IPS-NIHi7 (cell line): ENCODE measurements around the gene FBXO34.
"Not testable (repeated sequence)": the region's sequence is repeated elsewhere in the genome, so short reads cannot be mapped to it uniquely, and the experiment has no call there.

Experiments used
- DNase-seq: peaks from one replicate; pipeline ENCODE4 v3.0.0; 2012; ENCODE audit warnings: mixed read lengths; ENCODE audit errors: extremely low spot score

The FBXO34 gene

GRCh38 chr14:55306938-55307589 is 35.8 kb downstream of the FBXO34 start:
- no peak for DNase-seq

GRCh38 chr14:55309154-55309553 is 37.9 kb downstream of the FBXO34 start:
- DNase-seq = no peak

DNA sequence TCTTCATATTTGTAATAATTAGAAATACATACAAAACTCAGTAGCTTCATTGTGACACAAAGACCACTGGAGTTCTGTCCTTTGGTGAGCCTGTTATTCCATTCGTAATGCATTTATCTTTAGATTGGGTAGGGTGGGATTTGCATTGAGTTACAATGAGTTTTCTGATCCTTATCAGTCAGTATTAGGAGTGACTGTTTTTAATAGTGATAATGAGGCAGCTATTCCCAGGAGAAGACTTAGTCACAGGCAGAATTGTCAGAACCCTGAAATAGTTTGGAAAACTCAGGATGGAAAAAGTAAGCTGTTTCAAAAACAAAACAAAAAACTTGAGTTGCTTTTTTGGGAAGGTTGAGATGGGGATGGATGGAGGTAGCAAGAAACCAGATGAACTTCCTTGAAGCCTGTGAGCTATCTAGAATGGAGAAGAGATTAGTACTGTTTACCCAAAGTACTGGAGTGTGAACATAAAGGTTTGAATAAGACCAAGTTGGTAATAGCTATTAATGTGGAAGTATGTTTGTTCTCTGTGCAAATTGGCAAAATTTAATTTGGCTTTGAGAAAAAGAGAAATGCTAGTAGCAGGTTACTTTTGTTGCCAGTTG is 38.6 kb downstream of the FBXO34 start:
- DNase-seq = no peak

- not testable (repeated sequence) for DNase-seq
These were observed 41.3 kb downstream of the FBXO34 start for GRCh38 chr14:55312379-55313030.

DNA sequence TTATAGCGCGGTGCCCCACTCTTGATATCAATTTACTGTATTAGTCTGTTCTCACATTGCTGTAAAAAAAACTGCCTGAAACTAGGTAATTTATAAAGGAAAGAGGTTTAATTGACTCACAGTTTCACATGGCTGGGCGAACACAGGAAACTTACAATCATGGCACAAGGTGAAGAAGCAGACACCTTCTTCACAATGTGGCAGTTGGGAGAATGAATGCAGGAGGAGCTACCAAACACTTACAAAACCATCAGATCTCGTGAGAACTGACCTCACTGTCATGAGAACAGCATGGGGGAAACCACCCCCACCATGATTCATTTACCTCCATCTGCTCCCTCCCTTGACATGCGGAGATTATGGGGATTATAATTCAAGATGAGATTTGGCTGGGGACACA is 42.3 kb downstream of the FBXO34 start:
- DNase-seq = no peak

DNA sequence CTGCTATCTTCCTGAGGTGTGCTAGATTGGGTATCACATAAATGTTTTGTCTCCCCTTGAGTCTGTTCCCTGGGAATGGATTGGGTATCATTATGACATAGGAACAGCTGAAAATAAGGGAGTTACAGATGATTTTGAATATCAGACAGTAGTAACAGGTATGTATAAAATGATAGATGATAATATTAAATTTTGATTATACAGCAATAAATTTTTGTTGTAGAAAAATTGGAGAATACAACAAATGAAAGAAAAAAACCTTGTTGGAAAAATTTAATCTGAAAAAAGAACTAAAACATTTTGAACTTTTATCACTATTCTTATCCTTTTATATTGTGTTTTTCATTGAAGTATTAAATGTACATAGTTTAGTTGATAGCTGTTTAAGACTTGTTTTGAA is 43.2 kb downstream of the FBXO34 start:
- no peak for DNase-seq

DNA sequence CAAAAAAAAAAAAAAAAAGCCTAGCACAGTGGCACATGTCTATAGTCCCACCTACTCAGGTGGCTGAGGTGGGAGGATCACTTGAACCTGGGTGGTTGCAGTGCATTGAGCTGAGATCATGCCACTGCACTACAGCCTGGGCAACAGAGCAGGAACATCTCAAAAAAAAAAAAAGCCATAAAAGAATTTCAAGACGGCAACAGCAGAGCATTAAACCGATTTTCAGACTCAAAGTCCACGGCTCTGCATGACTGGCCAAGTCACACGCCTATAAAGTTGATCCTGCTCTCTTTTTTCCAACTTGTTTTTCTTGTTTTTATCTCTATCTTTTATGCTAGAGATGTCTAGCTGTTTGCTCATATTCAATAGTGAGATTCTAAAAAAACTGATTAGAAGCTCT is 45.3 kb downstream of the FBXO34 start:
- no peak for DNase-seq

GRCh38 chr14:55317542-55318306 is 46.5 kb downstream of the FBXO34 start:
- DNase-seq = no peak

GRCh38 chr14:55318694-55319093 is 47.5 kb downstream of the FBXO34 start:
- no peak for DNase-seq

GRCh38 chr14:55323910-55324309 is 52.7 kb downstream of the FBXO34 start:
- DNase-seq = no peak

DNA sequence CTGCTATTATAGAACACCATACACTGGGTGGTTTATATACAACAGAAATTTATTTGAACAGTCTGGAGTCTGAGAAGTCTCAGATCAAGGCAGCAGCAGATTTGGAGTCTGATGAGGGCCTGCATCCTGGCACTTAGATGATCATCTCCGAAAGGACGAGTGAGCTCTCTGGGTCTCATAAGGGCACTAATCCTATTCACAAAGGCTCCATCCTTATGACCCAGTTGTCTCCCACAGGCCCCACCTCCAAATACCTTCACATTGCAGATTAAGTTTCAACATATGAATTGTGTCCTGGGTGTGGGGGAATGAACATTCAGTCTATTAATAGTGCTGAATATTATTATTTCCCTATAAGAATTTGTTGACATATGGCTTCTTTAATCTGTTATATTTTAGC is 53.6 kb downstream of the FBXO34 start:
- DNase-seq = no peak

DNA sequence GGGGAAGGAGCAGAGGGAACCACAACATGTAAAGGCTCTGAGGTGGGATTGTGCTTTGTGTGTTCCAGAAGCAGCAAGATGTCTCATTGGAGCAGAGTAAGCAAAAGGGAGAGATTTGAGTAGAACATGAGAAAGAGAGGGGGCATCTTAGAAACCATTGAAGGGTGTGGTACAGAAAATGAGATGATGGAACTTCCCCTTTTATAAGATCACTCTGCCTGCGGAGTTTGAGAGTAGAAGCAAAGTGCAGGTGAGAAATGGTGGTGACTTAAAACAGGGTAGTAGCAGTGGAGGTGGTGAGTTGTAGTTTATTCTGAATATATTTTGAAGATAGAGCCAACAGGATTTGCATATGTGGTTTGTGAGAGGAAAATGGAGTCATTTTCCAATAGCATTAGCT is 56.0 kb downstream of the FBXO34 start:
- DNase-seq = no peak

DNA sequence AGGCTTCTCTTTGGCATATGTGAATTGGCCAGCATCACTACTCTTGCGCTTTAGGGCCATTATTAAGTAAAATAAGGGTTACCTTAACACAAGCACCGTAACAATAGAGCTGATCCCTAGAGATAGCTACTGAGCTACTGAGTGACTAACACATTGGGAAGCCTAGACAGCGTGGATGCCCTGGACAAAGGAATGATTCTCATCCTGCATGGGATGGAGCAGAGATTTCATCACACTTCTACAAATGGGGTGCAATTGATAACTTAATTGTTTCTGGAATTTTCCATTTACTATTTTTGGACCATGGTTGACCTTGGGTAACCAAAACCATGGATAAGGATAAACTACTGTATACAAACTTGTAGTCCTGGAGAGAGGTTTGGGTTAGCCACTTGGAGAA is 57.1 kb downstream of the FBXO34 start:
- DNase-seq = no peak

DNA sequence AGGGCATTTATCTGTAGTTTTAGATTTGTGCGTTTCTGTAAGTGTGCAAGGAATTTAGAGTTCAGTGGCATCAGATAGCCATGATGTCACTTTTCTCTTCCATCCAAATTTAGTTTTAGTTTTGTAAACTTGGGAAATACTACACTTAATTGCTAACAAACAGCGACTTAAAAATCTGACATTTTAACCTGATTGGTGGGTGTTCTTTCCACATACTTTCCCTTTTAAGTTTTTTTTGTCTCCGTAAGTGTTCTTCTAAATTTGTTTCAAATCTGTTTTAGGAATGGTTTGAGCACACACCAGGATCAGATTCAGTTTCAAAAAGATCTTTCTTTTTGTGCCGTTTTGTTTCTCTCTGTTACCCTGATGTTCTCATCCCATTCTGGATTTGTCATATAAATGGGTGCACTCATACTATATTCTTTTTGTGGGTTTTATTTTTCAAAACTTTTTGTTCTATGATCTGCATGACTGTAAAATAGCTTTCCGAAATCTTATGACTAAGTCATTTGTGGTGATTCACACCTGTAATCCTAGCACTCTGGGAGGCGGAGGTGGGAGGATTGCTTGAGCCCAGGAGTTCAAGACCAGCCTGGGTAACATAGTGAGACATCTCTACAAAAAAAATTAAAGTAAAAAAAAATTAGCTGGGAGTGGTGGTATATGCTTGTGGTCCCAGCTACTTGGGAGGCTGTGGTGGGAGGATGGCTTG is 58.9 kb downstream of the FBXO34 start:
- DNase-seq = no peak

DNA sequence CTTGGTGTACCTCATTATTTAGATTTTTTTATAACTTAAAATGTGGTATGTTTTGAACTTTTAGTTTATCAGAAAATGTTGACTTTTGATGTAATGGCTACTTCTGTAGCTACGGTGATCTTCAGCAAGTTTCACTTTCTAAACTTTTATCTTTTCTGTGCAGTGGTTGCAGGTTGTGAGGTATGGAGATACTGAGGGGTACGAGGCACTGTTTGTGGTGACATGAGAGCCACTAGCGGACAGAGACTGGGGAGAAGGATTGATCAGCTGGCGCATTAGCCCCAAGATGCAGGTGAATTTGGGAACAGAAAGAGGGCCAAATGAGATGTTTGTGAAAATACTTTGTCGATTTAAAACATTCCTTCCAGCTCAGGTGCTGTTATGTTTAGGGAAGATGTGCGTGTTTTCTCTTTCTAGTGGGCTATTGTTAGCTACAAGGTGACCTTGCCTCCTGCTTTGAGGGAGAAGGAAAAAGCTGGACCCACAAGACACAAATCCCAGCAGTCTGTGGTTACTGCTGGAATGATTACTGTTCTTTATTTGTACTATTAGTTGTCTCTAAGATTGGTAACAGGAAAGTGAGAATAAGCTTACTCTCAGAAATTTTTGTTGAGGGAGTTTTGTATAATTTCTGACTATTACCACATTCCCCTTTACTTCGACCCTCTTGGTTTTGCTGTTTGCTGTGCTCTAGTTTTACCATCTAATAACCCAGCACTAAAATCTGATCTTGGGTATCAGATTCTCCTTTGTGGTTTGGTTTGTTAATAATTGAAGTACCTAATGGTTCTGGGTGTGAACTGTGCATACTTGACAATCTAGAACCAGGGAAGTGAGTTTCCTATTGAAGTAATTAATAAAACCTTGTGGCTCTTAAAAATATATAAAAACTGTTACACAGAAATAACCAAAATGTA is 61.7 kb downstream of the FBXO34 start:
- DNase-seq = no peak

- DNase-seq = no peak
These were observed 62.7 kb downstream of the FBXO34 start for GRCh38 chr14:55333711-55334485.

DNA sequence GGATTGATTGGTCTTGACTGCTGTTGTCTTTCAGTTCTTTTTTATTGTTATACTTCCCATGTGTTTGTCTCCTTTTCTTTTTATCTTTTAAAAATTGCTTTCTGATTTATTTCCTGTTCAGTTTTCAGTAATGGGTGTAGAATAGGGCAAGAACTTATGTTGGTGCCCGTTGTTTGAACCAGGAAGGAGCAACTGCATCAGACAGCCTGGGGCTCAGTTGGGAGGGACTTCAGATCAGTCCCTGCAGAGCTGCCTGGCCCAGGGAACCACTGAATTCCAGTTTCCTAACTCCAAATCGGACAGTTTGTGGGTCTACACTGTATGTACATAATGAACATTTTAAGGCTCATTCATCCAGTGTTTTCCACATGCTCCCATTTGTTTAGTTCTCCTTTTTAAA is 64.9 kb downstream of the FBXO34 start:
- DNase-seq = no peak

- no peak for DNase-seq
These were observed 65.5 kb downstream of the FBXO34 start for GRCh38 chr14:55336691-55337090.

DNA sequence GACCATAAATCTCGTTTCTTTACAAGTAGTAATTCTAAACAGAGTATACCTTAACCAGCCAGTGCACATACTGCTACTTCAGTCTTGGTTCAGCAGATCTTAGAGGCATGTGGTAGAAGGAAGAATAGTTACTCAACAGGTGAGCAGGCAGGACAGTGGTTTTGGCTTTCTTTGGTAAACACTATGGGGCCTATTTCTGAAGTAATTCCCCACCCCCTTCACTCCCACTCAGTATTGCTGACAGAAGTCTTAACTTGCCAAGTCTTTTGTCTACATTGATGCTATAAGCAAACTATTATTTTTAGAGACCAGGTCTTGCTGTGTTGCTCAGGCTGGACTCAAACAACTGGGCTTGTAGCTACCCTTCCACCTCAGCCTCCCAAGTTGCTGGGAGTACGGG is 68.5 kb downstream of the FBXO34 start:
- DNase-seq = no peak

DNA sequence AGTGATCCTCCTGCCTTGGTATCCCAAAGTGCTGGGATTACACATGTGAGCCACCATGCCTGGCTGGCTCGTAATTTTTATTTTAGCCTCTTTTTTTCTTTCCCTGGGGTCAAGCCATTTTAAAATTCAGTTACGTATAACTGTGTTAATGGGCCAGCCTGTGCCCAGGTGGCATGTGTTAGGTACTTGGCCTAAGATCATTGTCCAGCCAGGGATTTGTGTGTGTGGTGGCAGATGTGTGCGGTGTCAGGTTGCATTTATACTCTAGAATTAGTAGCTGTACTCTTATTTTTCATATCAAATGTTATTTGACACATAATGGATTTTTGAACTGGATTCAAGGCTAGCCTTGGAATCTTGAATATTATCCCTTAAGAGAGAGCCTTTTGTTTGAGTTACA is 69.3 kb downstream of the FBXO34 start:
- DNase-seq = no peak
